ENCODE results near the gene DCTN2. TPM values are rescaled to one million over a fixed set of nuclear protein-coding genes. Genes with fewer than 3 reads are reported as not detected.

Gene DCTN2
- polyA plus RNA-seq, 2 of the 4 experiments (the other 2 are of a cell fraction), result 169 to 211 TPM

GRCh38 chr12:57545809-57546437 lies 1.1 kb downstream of the DCTN2 start:
- no peaks in the 10 kb centered on the region for H3K9me3 ChIP-seq
- peak overlapping the region; percentile 89 for H3K4me3 ChIP-seq
- TF ChIP-seq TFCP2L1 (CRISPR knock-in tag; IDR thresholded peaks at IDR 0.05), result 0 out of 2 replicates have a peak, but pooled peaks have one; percentile 13
- no peak for TF ChIP-seq RNF2 (IDR thresholded peaks at IDR 0.05; ENCODE audit: borderline replicate concordance, low read depth)
- no peak for ATAC-seq
- H3K4me1 ChIP-seq, result peaks cover 25% of the 10 kb centered on the region
- no peak for FAIRE-seq
- whole genome bisulfite sequencing (ENCODE audit: missing lambda C conversion rate), result 66% methylated on average over 15 of the region's 15 CpGs
- ChIA-PET CTCF (interaction anchor here (0.7 to 2.8 kb wide), 9 partner anchors 10 to 87 kb away, joined by 3 to 18 read pairs (median 5); partner anchors contain the start of genes B4GALNT1, DDIT3 and GLI1), POLR2A (interaction anchor here (0.6 to 1.0 kb wide), 3 partner anchors 25 to 110 kb away, joined by 4 to 11 read pairs (median 4); no protein-coding TSS in a partner anchor)
- peak overlapping the region; percentile 92 to 96 for H3K27ac ChIP-seq
- peak overlapping the region; percentile 80 for H3K4me2 ChIP-seq
- no peak for DNase-seq (ENCODE audit: low read depth in 1 of 2, low spot score in 1 of 2)

GRCh38 chr12:57543581-57543980 lies 3.4 kb downstream of the DCTN2 start:
- ATAC-seq (no peak), DNase-seq (ENCODE audit: low read depth in 1 of 2, low spot score in 1 of 2) (no peak), FAIRE-seq (no peak)
- Histone ChIP-seq H3K4me1 (peaks cover 22% of the 10 kb centered on the region), H3K4me3 (no peak overlapping the region), H3K9me3 (no peaks in the 10 kb centered on the region), H3K4me2 (no peak overlapping the region), H3K27ac (no peak overlapping the region)
- WGBS (ENCODE audit: missing lambda C conversion rate), result 90% methylated on average over 2 of the region's 2 CpGs
- CTCF ChIA-PET, result interaction anchor here (1.0 kb wide), 1 partner anchor 11 kb away, joined by 3 read pairs; no protein-coding TSS in a partner anchor
- POLR2A ChIA-PET, result no interaction called here
- TF ChIP-seq RFX5 (IDR thresholded peaks at IDR 0.05) (no peak), MAZ (IDR thresholded peaks at IDR 0.05; ENCODE audit: borderline replicate concordance, low read depth, low read length) (no peak), MAX (IDR thresholded peaks at IDR 0.05) (no peak), E2F6 (IDR thresholded peaks at IDR 0.05; ENCODE audit: borderline replicate concordance, low read depth) (no peak), HOXB13 (CRISPR knock-in tag; IDR thresholded peaks at IDR 0.05; ENCODE audit: low read depth) (no peak), CHD2 (IDR thresholded peaks at IDR 0.05; ENCODE audit: low read length, partially characterized antibody) (no peak)

- ATAC-seq, result no peak
- 82% methylated on average over 2 of the region's 2 CpGs for WGBS (ENCODE audit: missing lambda C conversion rate)
- H3K4me3 ChIP-seq, result no peak overlapping the region
- ChIA-PET POLR2A (no interaction called here), CTCF (interaction anchor here (0.7 to 4.4 kb wide), 3 partner anchors 18 to 91 kb away, joined by 3 to 33 read pairs (median 6); partner anchors contain the start of gene B4GALNT1)
- H3K9me3 ChIP-seq, result no peaks in the 10 kb centered on the region
- no peak overlapping the region for H3K27ac ChIP-seq
- no peak overlapping the region for H3K4me2 ChIP-seq
- peaks cover 19% of the 10 kb centered on the region for H3K4me1 ChIP-seq
- TF ChIP-seq POLR2A (IDR thresholded peaks at IDR 0.05; ENCODE audit: low read length) (no peak), HES2 (IDR thresholded peaks at IDR 0.05) (no peak), USF2 (IDR thresholded peaks at IDR 0.05) (no peak), PHF8 (IDR thresholded peaks at IDR 0.05; ENCODE audit: borderline replicate concordance, low read depth) (no peak), CHD2 (IDR thresholded peaks at IDR 0.05; ENCODE audit: low read length, partially characterized antibody) (no peak), ZNF302 (CRISPR knock-in tag; IDR thresholded peaks at IDR 0.05) (no peak)
- DNase-seq (ENCODE audit: low read depth in 1 of 2, low spot score in 1 of 2), result no peak
- FAIRE-seq, result no peak
Observed at GRCh38 chr12:57541717-57542116, 5.3 kb downstream of the DCTN2 start.

GRCh38 chr12:57541001-57541400 lies 6.0 kb downstream of the DCTN2 start:
- Histone ChIP-seq H3K27ac (no peak overlapping the region), H3K4me2 (no peak overlapping the region), H3K4me3 (no peak overlapping the region), H3K9me3 (no peaks in the 10 kb centered on the region), H3K4me1 (peaks cover 17% of the 10 kb centered on the region)
- CTCF ChIA-PET, result interaction anchor here (0.7 to 4.4 kb wide), 3 partner anchors 17 to 92 kb away, joined by 3 to 33 read pairs (median 6); partner anchors contain the start of gene B4GALNT1
- POLR2A ChIA-PET, result no interaction called here
- ATAC-seq, result no peak
- WGBS (ENCODE audit: missing lambda C conversion rate), result 68% methylated on average over 2 of the region's 2 CpGs
- no peak for DNase-seq (ENCODE audit: low read depth in 1 of 2, low spot score in 1 of 2)
- no peak for FAIRE-seq
- TF ChIP-seq TFCP2L1 (CRISPR knock-in tag; IDR thresholded peaks at IDR 0.05) (no peak), FOSB (CRISPR knock-in tag; IDR thresholded peaks at IDR 0.05) (no peak), EP300 (IDR thresholded peaks at IDR 0.05) (no peak), ESRRA (IDR thresholded peaks at IDR 0.05; ENCODE audit: borderline replicate concordance, low read length) (no peak), CEBPB (IDR thresholded peaks at IDR 0.05) (no peak), FOXS1 (CRISPR knock-in tag; IDR thresholded peaks at IDR 0.05) (no peak), REST (IDR thresholded peaks at IDR 0.05) (no peak), CBX2 (IDR thresholded peaks at IDR 0.05; ENCODE audit: borderline replicate concordance, low read depth) (no peak), NR3C1 (IDR thresholded peaks at IDR 0.05) (no peak), CHD4 (IDR thresholded peaks at IDR 0.05; ENCODE audit: borderline replicate concordance) (no peak), BHLHE40 (IDR thresholded peaks at IDR 0.05; ENCODE audit: low read depth, low read length) (no peak), RNF2 (IDR thresholded peaks at IDR 0.05; ENCODE audit: borderline replicate concordance, low read depth) (no peak), HES2 (IDR thresholded peaks at IDR 0.05) (no peak), EHMT2 (IDR thresholded peaks at IDR 0.05; ENCODE audit: low read depth) (no peak)

Data from A549 (cell line).